EL (cell line): ENCODE results near the gene PLSCR3.
"Not testable (repeated sequence)": the region's sequence is repeated elsewhere in the genome, so short reads cannot be mapped to it uniquely, and the experiment has no call there.

Source experiments
- DNase-seq: peaks from one replicate; pipeline ENCODE4 v3.0.0-alpha.2; 2016

PLSCR3 gene

GRCh38 chr17:7379134-7379533 is 15.2 kb downstream of the PLSCR3 start:
- no peak for DNase-seq

- no peak for DNase-seq
These were observed 20.0 kb downstream of the PLSCR3 start for GRCh38 chr17:7374353-7374752.

- DNase-seq, result no peak
These were observed 23.5 kb downstream of the PLSCR3 start for GRCh38 chr17:7370853-7371252.

- no peak for DNase-seq
These were observed 24.5 kb downstream of the PLSCR3 start for GRCh38 chr17:7369825-7370224.

- DNase-seq, result not testable (repeated sequence)
These were observed 25.7 kb downstream of the PLSCR3 start for GRCh38 chr17:7368599-7368994.

GRCh38 chr17:7367918-7368598 is 26.3 kb downstream of the PLSCR3 start:
- no peak for DNase-seq

- DNase-seq, result no peak
These were observed 27.2 kb downstream of the PLSCR3 start for GRCh38 chr17:7367083-7367482.

- not testable (repeated sequence) for DNase-seq
These were observed 28.4 kb downstream of the PLSCR3 start for GRCh38 chr17:7365963-7366362.

GRCh38 chr17:7363311-7363710 is 31.0 kb downstream of the PLSCR3 start:
- DNase-seq, result peak; percentile 54

GRCh38 chr17:7361906-7362305 is 32.4 kb downstream of the PLSCR3 start:
- DNase-seq, result no peak

GRCh38 chr17:7357381-7357780 is 36.9 kb downstream of the PLSCR3 start:
- no peak for DNase-seq

- DNase-seq, result no peak
These were observed 37.6 kb downstream of the PLSCR3 start for GRCh38 chr17:7356756-7357155.

GRCh38 chr17:7356072-7356549 is 38.2 kb downstream of the PLSCR3 start:
- peak; percentile 70 for DNase-seq

- DNase-seq, result no peak
These were observed 38.8 kb downstream of the PLSCR3 start for GRCh38 chr17:7355573-7355972.

- peak; percentile 65 for DNase-seq
These were observed 39.3 kb downstream of the PLSCR3 start, which contains the start of gene TMEM95 for GRCh38 chr17:7355053-7355452. Gene TMEM95, plus strand, starts transcription at chr17:7355156. Its CDS starts 49 bp downstream, at chr17:7355205.

GRCh38 chr17:7354262-7354843 is 40.0 kb downstream of the PLSCR3 start:
- peak; percentile 50 for DNase-seq

- DNase-seq, result no peak
These were observed 41.3 kb downstream of the PLSCR3 start for GRCh38 chr17:7352910-7353635.

GRCh38 chr17:7352503-7352889 is 41.8 kb downstream of the PLSCR3 start:
- DNase-seq, result no peak

- peak; percentile 97 for DNase-seq
These were observed 42.4 kb downstream of the PLSCR3 start, which contains the start of gene KCTD11 for GRCh38 chr17:7351665-7352502. Gene KCTD11, plus strand, starts transcription at chr17:7352162.

- no peak for DNase-seq
These were observed 45.7 kb downstream of the PLSCR3 start for GRCh38 chr17:7348478-7349242.

GRCh38 chr17:7347630-7348477 is 46.5 kb downstream of the PLSCR3 start:
- DNase-seq, result no peak
